HG02852 (cell line): ENCODE results near the gene C22orf15.

Source experiments
- ATAC-seq: cut with Tn5 transposase; IDR thresholded peaks from one replicate; pipeline ENCODE4 v1.9.1; 2021; ENCODE audit warnings: mild to moderate bottlenecking, moderate library complexity; ENCODE audit not compliant: unreplicated experiment

Gene C22orf15

DNA sequence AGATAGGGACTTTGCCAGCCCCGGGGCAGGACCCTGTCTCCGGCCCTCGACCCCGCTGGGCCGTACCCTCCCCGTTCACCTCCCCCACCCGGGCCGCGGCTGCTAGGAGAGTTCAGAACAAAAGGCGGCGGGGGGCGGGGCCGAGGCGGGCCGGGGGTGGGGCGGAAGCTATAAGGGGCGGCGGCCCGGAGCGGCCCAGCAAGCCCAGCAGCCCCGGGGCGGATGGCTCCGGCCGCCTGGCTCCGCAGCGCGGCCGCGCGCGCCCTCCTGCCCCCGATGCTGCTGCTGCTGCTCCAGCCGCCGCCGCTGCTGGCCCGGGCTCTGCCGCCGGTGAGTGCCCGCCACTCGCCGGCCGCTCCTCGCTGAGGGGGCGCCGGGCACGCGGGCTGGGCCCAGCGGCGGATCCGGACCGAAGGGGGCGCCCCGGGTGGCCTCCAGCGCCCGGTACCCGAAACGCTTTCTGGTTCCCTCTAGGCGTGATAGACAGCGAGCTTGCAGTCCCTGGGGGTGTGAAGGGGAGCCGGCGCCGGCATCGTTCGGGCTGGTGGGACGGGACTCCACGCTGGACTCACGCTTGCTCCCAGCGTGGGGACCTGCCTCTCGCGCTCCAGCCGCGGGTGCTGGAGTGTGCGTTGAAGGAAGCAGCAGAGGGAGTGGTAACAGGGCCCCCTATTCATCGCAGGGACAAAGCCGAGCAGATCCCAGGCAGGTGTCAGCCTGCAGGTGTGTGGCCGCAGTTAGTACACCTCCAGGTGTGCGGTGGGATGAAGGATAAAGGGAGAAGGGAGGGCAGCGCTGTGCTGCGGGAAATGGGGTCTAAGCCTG, 10.1 kb downstream of the C22orf15 start, which contains the start of gene MMP11:
TSS of gene MMP11 (plus strand) at position 201 of the 825 bp plus-strand sequence. CDS start at position 223, 22 bp downstream.
- no peak for ATAC-seq

DNA sequence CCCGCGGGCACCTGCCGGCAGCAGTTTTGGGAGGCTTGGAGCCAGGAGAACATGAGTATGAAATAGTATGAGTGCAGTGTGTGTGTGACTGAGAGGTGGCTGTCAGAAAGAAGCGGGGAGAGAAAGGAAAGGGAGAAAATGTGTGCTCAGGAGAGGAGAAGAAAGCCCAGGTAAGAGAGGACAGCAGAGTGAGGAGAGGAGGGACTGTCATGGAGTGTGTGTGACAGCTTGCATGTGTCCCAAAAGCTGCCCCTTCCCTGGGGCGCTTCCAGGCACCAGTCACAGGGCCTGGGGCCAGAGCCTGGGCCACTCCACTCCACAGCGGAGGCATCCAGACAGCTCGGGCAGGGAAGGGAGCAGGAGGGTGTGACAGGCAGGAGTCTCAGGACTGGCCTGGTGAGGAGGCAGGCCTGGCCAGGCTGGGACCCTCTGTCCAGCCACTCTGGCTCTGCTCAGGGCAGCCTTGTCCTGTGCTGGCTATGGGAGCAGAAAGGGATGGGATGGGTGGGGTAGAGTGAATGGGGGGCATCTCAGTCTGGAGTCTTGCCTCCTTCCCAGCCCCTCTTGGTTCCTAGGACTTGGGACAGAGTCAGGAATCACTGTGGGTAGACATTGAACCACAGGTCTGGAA, 10.8 kb downstream of the C22orf15 start:
- ATAC-seq = no peak

DNA sequence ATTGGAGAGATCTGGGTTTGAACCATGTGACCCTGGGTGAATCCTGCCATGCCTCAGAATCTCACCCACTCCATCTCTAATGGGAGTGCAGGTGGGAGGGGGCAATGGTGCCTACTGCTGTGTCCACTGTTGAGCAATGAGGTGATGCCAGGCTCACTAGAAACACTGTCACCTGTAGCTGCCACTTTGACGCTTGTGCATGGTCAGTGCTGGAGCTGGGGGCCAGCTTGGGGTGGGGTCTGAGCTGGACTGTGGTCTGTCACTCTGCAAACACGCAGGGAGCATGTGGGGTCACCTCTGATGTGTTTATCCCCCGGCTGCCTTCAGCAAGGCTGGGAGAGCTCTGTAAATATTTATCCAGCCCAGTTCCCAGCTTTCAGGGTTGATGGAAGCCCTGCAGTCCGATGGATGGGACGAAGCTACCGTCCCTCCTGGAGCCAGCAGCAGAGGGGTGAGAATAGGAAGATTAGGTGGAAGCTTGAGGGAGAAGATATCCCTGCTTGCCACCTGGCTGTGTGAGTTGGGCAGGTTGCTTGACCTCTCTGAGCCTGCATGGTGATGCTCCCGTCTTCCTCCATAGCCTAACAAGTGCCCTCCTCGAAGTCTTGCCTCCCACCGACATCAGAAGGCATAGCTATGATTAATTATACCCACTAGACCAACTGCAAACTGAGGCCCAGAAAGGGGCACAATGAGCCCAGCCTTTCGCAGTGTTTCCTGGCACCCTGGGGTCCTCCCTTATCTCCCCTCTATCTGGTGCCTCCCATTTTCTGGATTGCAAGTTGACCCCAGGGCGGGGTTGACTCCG, 11.5 kb downstream of the C22orf15 start:
- no peak for ATAC-seq

DNA sequence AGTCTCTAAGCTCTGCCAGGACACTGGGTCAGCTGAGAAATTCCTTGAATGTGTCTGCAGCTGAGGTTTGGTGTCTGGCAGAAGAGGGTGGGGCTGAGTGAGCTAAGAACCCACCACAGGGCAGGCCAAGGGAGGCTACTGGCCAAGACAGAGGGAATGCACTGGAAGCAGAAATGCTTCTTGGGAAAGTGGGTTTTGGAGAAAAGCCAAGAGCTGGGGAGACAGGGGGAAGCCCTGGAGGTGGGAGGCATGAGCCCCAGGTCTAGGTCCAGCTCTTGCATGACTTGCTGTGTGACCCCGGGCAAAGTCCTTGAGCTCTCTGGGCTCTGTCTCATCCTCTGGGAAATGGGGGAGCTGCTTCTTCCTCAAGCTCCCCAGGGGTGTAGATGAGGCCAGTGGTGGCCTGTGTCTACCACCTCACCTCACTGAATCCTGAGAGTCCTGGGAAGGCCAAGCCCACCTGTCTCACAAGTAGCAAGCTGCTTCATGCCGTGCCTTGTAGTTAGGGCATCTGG, 12.2 kb downstream of the C22orf15 start:
- no peak for ATAC-seq

DNA sequence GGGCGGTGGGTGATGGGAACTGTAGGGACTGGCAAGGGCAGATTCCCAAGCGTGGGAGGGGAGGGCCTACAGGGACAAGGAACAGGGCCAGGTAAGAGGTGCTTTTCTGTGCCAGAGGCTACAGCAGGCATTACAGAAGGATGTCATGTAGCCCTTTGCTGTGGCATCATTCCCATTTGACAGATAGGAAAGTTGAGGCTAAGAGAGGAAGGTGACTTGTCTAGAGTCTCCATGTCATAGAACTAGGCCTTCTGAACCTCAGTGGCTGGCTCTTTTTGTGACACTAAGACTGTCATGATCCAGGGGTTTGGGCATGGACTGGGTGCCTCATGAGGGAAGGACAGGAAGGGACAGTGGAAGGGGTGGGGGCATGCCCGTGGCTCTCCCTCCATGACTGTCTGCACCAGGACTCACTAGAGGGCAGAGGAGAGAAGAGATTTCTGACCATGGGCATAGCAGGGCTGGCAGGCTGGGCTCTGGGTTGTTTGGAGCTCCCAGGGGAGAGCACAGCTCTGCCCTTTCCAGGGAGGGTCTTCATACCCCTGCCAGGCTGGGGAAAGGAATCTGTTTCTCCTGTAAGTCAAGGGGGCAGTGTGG, 13.1 kb downstream of the C22orf15 start:
- no peak for ATAC-seq

DNA sequence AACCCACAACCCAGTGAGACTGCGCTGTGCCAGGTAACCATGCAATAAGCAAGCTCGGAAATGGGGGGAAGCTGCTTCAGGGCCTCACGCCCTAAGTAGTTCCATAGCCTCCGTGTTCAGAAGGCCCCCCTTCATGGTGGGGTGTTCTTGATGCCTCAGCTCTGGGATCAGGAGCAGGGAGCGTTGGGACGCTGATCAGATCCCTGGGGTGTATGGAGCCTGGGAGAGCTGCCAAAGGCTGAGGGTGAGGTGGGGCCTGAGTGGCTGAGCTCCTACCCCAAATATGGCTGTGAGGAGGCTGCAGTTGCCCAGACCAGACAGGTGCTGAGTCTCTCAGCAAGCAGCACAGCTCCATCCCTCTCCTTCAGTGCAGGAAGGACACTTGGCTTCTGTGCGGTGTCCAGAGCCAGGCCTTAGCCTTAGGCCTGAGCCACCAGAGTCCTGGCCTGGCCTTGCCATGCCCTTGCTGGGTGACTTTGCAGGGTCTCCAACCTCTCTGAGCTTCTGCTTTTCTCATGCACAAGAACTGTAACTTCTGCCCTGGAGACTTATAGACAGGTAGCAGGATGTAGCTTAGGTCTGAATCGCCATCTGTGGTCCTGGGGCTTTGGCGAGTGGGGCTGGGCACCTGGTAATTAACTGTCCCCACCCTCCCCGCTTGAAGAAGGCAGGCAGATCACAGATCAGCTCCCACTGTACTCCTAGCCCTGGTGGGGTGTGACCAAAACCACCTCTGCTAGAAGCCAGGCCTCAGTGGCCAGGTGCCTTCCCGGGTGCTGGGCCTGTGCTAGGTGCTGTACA, 15.2 kb downstream of the C22orf15 start:
- ATAC-seq = no peak

DNA sequence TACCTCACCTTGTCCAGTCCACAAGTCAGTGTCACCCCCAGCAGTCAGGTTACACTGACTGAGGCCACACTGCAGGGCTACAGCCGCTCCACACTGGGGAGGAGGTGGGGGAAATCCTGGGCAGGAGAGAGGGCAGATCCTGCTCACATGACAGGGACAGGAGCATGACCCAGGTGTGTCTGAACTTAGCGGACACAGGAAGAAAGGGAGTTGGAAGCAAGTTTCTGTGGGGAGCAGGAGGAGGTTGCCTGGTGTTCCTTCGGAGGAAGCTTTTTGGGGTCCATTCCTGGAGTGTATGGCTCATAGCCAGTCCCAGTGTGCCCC, 15.7 kb downstream of the C22orf15 start:
- no peak for ATAC-seq

DNA sequence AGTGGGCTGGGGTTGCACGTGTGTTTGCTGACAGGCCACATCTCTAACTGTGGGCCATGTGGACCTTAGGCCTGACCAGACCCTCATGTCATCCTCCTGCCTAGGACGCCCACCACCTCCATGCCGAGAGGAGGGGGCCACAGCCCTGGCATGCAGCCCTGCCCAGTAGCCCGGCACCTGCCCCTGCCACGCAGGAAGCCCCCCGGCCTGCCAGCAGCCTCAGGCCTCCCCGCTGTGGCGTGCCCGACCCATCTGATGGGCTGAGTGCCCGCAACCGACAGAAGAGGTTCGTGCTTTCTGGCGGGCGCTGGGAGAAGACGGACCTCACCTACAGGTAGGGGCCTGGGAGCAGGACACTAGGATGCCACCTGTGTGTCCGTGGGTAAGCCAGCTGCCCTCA, 16.3 kb downstream of the C22orf15 start:
- ATAC-seq = no peak

DNA sequence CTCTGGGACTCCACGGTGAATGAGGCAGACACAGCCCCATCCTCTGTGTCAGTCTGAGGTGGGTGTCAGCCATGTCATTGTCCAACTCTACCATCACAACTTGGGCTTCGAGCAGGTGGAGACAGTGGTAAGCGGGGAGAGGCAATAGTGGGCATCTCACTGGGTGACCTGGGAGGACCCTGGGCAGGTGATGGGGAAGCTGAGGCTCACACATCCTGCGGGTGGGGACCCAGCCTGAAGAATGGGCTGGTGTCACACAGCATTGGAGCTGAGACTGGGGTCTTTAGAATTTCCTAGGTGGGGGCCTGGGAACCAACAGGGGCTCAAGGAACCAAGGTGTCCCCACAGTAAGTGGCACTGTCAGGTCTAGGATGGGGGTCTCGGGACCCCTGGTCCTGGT, 16.9 kb downstream of the C22orf15 start:
- no peak for ATAC-seq

DNA sequence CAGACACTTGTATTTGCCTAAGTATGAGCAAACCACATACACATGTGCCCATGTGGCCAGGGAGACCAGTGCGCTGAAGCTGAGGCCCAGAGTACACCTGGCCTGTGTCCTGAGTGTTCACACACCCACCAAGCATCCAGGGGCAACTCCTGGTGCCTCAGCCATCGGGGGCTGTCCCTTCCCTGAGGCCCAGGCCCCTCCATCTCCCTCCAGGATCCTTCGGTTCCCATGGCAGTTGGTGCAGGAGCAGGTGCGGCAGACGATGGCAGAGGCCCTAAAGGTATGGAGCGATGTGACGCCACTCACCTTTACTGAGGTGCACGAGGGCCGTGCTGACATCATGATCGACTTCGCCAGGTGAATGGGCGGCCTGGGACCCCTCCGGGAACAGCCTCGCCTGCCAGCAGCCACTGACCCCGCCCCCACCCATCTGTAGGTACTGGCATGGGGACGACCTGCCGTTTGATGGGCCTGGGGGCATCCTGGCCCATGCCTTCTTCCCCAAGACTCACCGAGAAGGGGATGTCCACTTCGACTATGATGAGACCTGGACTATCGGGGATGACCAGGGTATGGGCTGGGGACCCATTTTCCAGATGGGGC, 17.5 kb downstream of the C22orf15 start:
- no peak for ATAC-seq

DNA sequence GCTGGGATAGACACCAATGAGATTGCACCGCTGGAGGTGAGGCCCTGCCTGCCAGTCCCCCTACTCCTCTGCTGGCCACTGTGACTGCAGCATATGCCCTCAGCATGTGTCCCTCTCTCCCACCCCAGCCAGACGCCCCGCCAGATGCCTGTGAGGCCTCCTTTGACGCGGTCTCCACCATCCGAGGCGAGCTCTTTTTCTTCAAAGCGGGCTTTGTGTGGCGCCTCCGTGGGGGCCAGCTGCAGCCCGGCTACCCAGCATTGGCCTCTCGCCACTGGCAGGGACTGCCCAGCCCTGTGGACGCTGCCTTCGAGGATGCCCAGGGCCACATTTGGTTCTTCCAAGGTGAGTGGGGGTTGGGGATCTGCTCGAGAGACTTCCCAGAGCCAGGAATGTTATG, 18.3 kb downstream of the C22orf15 start:
- no peak for ATAC-seq

DNA sequence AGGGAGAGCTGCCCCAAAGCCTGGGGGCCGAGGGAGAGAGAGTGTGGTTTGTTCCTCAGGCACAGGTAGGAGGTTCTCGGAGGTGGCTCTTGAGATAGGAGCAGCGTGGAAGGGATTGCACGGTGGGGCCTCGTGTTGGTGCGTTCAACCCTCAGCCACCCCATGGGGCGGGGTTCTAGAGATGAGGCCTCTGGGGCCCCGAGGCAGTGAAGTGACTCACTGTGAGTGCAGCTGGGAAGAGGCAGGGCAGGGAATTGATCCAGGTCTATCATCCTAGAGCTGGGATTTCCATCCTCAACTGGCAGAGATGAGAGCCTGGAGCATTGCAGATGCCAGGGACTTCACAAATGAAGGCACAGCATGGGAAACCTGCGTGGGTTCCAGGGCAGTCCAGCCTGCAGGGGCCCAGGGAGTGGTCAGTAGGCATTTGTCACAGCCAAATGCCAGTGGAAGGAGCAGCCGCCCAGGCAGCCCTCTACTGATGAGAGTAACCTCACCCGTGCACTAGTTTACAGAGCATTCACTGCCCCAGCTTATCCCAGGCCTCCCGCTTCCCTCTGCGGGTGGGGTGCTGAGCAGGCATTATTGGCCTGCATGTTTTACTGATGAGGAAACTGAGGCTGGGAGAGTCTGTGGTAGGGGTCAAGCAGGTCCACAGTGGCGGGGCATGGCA, 18.9 kb downstream of the C22orf15 start:
- no peak for ATAC-seq

DNA sequence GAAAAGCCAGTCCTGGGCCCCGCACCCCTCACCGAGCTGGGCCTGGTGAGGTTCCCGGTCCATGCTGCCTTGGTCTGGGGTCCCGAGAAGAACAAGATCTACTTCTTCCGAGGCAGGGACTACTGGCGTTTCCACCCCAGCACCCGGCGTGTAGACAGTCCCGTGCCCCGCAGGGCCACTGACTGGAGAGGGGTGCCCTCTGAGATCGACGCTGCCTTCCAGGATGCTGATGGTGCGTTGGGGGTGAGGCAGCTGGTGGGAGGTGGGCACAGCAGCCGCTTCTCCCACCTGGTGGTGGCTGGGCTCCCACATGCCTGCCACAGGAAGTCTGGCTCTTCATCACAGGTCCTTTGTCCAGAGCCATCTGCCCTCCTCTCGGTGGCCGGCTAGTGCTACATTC, 19.5 kb downstream of the C22orf15 start:
- ATAC-seq = no peak

DNA sequence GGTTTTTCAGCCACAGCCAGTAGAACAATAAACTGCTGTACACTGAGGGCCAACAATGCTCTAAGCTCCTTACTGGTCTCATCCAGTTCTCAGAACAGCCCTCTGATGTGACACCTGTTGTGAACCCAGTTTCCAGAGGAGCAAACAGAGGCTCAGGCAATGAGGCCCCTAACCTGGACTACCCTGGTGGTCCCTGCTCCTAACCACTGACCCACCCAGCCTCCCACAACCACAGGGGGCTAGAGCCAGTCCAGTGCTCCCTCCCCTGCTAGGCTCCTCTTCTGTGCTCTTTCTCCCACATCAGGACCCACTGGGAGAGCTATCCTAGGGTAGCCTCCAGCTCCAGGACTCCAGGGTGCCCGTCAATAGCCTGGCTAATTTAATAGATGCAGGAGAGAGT, 19.9 kb downstream of the C22orf15 start:
- ATAC-seq = no peak

DNA sequence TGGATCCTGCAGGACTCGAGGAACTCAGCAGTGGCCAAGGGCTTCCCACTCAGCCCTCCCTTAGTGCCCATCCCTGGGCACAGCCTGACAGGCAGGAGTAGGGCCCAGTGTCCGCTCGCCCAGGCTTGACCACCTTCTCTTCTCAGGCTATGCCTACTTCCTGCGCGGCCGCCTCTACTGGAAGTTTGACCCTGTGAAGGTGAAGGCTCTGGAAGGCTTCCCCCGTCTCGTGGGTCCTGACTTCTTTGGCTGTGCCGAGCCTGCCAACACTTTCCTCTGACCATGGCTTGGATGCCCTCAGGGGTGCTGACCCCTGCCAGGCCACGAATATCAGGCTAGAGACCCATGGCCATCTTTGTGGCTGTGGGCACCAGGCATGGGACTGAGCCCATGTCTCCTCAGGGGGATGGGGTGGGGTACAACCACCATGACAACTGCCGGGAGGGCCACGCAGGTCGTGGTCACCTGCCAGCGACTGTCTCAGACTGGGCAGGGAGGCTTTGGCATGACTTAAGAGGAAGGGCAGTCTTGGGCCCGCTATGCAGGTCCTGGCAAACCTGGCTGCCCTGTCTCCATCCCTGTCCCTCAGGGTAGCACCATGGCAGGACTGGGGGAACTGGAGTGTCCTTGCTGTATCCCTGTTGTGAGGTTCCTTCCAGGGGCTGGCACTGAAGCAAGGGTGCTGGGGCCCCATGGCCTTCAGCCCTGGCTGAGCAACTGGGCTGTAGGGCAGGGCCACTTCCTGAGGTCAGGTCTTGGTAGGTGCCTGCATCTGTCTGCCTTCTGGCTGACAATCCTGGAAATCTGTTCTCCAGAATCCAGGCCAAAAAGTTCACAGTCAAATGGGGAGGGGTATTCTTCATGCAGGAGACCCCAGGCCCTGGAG, 20.7 kb downstream of the C22orf15 start:
- no peak for ATAC-seq

DNA sequence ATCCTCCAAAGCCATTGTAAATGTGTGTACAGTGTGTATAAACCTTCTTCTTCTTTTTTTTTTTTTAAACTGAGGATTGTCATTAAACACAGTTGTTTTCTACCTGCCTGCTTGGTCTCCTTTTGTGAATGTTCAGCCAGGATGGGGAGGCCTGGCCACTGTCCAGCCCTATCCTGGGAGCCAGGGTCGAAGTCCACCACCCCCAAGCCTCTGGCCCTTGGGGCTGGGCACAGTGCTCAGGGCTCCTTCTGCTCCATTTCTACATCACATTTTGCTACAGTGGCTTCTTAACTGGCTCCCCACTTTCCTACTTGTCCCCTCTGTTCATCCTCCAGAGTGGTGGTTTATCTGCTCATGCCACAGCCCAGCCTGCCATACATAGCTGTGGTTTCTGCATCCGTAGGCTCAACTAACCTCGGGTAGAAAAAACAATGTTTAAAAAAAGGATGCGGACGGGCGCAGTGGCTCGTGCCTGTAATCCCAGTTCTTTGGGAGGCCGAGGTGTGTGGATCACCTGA, 21.5 kb downstream of the C22orf15 start:
- no peak for ATAC-seq

DNA sequence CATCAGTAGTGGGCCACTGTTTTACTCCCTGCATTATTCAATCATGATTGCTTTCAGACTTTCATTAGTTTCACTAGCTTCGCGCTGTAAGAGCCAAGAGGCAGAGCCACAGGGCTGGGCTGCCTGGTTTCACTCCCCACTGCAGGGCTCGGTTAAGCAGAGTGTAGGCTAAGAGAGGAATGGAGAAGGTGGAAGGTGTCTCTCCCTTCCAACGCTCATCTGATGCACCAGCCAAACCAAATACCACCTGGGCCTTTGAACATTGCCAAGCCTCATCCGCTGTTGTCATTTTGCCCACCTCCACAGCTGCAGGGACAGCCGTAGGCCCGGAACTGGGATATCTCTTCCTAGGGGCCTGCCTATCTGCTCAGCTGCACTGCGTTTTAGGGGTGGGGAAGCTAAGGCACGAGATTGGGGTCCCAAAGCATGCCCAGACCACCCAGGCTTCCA, 23.5 kb downstream of the C22orf15 start:
- no peak for ATAC-seq
